ENCODE data around the gene LRMDA.

Gene LRMDA

GRCh38 chr10:75773813-75774782, 342.7 kb downstream of the LRMDA start:
- Mint-ChIP-seq H3K9me3 (no peaks in the 10 kb centered on the region), H3K27me3 (no peaks in the 10 kb centered on the region), H3K4me1 (peaks cover 7% of the 10 kb centered on the region), H3K36me3 (no peaks in the 10 kb centered on the region), H3K27ac (no peak overlapping the region), H3K4me3 (no peak overlapping the region)
- ATAC-seq, result no peak

GRCh38 chr10:75774783-75775490, 343.5 kb downstream of the LRMDA start:
- Mint-ChIP-seq H3K9me3 (no peaks in the 10 kb centered on the region), H3K4me3 (no peak overlapping the region), H3K4me1 (peaks cover 7% of the 10 kb centered on the region), H3K27me3 (no peaks in the 10 kb centered on the region), H3K36me3 (no peaks in the 10 kb centered on the region), H3K27ac (no peak overlapping the region)
- no peak for ATAC-seq

- Mint-ChIP-seq H3K9me3 (no peaks in the 10 kb centered on the region), H3K4me1 (no peaks in the 10 kb centered on the region), H3K27ac (no peak overlapping the region), H3K4me3 (no peak overlapping the region), H3K36me3 (no peaks in the 10 kb centered on the region), H3K27me3 (no peaks in the 10 kb centered on the region)
- no peak for ATAC-seq
These were observed 345.5 kb downstream of the LRMDA start for GRCh38 chr10:75776738-75777504.

- Mint-ChIP-seq H3K27ac (no peak overlapping the region), H3K4me1 (no peaks in the 10 kb centered on the region), H3K4me3 (no peak overlapping the region), H3K9me3 (no peaks in the 10 kb centered on the region), H3K27me3 (no peaks in the 10 kb centered on the region), H3K36me3 (no peaks in the 10 kb centered on the region)
- no peak for ATAC-seq
These were observed 347.2 kb downstream of the LRMDA start for GRCh38 chr10:75778665-75779064.

GRCh38 chr10:75779276-75779675, 347.9 kb downstream of the LRMDA start:
- Mint-ChIP-seq H3K27me3 (no peaks in the 10 kb centered on the region), H3K4me1 (no peaks in the 10 kb centered on the region), H3K27ac (no peak overlapping the region), H3K4me3 (no peak overlapping the region), H3K36me3 (no peaks in the 10 kb centered on the region), H3K9me3 (no peaks in the 10 kb centered on the region)
- ATAC-seq, result no peak

GRCh38 chr10:75782463-75783248, 351.2 kb downstream of the LRMDA start:
- Mint-ChIP-seq H3K4me3 (no peak overlapping the region), H3K4me1 (no peaks in the 10 kb centered on the region), H3K27me3 (no peaks in the 10 kb centered on the region), H3K9me3 (no peaks in the 10 kb centered on the region), H3K27ac (no peak overlapping the region), H3K36me3 (no peaks in the 10 kb centered on the region)
- no peak for ATAC-seq

- ATAC-seq, result no peak
- H3K36me3 Mint-ChIP-seq, result no peaks in the 10 kb centered on the region
- H3K27me3 Mint-ChIP-seq, result no peaks in the 10 kb centered on the region
- no peaks in the 10 kb centered on the region for H3K4me1 Mint-ChIP-seq
- H3K27ac Mint-ChIP-seq, result no peak overlapping the region
- no peak overlapping the region for H3K4me3 Mint-ChIP-seq
- H3K9me3 Mint-ChIP-seq, result no peaks in the 10 kb centered on the region
These were observed 357.2 kb downstream of the LRMDA start for GRCh38 chr10:75788394-75789205.

GRCh38 chr10:75793848-75794247, 362.4 kb downstream of the LRMDA start:
- Mint-ChIP-seq H3K27me3 (no peaks in the 10 kb centered on the region), H3K27ac (no peak overlapping the region), H3K9me3 (peaks cover 7% of the 10 kb centered on the region), H3K36me3 (no peaks in the 10 kb centered on the region), H3K4me3 (no peak overlapping the region), H3K4me1 (no peaks in the 10 kb centered on the region)
- no peak for ATAC-seq

GRCh38 chr10:75801121-75801520, 369.7 kb downstream of the LRMDA start:
- no peaks in the 10 kb centered on the region for H3K36me3 Mint-ChIP-seq
- peaks cover 8% of the 10 kb centered on the region for H3K27me3 Mint-ChIP-seq
- no peak overlapping the region for H3K4me3 Mint-ChIP-seq
- H3K9me3 Mint-ChIP-seq, result peaks cover 3% of the 10 kb centered on the region
- H3K27ac Mint-ChIP-seq, result no peak overlapping the region
- ATAC-seq, result no peak
- H3K4me1 Mint-ChIP-seq, result no peaks in the 10 kb centered on the region

GRCh38 chr10:75801661-75802060, 370.2 kb downstream of the LRMDA start:
- ATAC-seq, result no peak
- no peak overlapping the region for H3K4me3 Mint-ChIP-seq

GRCh38 chr10:75803121-75803520, 371.7 kb downstream of the LRMDA start:
- Mint-ChIP-seq H3K9me3 (no peaks in the 10 kb centered on the region), H3K27me3 (peaks cover 18% of the 10 kb centered on the region), H3K4me3 (no peak overlapping the region), H3K27ac (no peak overlapping the region), H3K4me1 (no peaks in the 10 kb centered on the region), H3K36me3 (no peaks in the 10 kb centered on the region)
- no peak for ATAC-seq

More at GRCh38 chr10:75801661-75802060, 370.2 kb downstream of the LRMDA start:
- Mint-ChIP-seq H3K27me3 (peaks cover 10% of the 10 kb centered on the region), H3K27ac (no peak overlapping the region), H3K36me3 (no peaks in the 10 kb centered on the region), H3K9me3 (peaks cover 3% of the 10 kb centered on the region), H3K4me1 (no peaks in the 10 kb centered on the region)

GRCh38 chr10:75803816-75804552, 372.6 kb downstream of the LRMDA start:
- H3K9me3 Mint-ChIP-seq, result no peaks in the 10 kb centered on the region
- no peak for ATAC-seq
- H3K27me3 Mint-ChIP-seq, result peaks cover 18% of the 10 kb centered on the region
- no peaks in the 10 kb centered on the region for H3K4me1 Mint-ChIP-seq
- H3K36me3 Mint-ChIP-seq, result no peaks in the 10 kb centered on the region
- no peak overlapping the region for H3K27ac Mint-ChIP-seq
- H3K4me3 Mint-ChIP-seq, result no peak overlapping the region

GRCh38 chr10:75806186-75806585, 374.8 kb downstream of the LRMDA start:
- ATAC-seq, result no peak
- no peaks in the 10 kb centered on the region for H3K36me3 Mint-ChIP-seq
- H3K4me3 Mint-ChIP-seq, result no peak overlapping the region
- no peaks in the 10 kb centered on the region for H3K9me3 Mint-ChIP-seq
- no peaks in the 10 kb centered on the region for H3K4me1 Mint-ChIP-seq
- H3K27me3 Mint-ChIP-seq, result peaks cover 18% of the 10 kb centered on the region
- H3K27ac Mint-ChIP-seq, result no peak overlapping the region

Data from stimulated activated memory B cell treated with anti-CD40 and anti-IgM and Interleukin-4, amounts not matched to agents 10 μg/mL and 1 μg/mL and 100 μg/mL, for 72 hours (primary cell).